Spleen (tissue), 11 donors: ENCODE results near the gene MMP15. TPM values are rescaled to one million over a fixed set of nuclear protein-coding genes. Genes with fewer than 3 reads are reported as not detected.

ENCODE experiments used
- DNase-seq: peaks from one replicate; pipeline ENCODE4 v3.0.0-alpha.2; 2020
- H3K27ac ChIP-seq, 8 donors: fragments of 200-600 bp; sonication (generic) in 7 of 8; 1 replicate in 4 of 8; 2 replicates in 4 of 8; pipeline versions ENCODE4 v1.5.0 to v1.8.0; 2016 to 2021; ENCODE audit warnings: inconsistent platforms in 4 of 8, mild to moderate bottlenecking in 4 of 8, moderate library complexity in 1 of 8
- H3K27me3 ChIP-seq, 7 donors: fragments of 200-600 bp; sonication (generic) in 6 of 7; replicated peaks in 1 of 7; 1 replicate in 4 of 7; 2 replicates in 3 of 7; pipeline versions ENCODE4 v1.5.0 to v1.8.0; 2016 to 2021; ENCODE audit warnings: inconsistent platforms in 3 of 7, mild to moderate bottlenecking in 1 of 7
- H3K36me3 ChIP-seq, 6 donors: fragments of 200-600 bp; sonication (generic) in 5 of 6; 1 replicate in 4 of 6; 2 replicates in 2 of 6; pipeline versions ENCODE4 v1.5.0 to v1.8.0; 2016 to 2021; ENCODE audit warnings: inconsistent platforms in 2 of 6
- H3K4me1 ChIP-seq, 6 donors: fragments of 200-600 bp; sonication (generic) in 5 of 6; 1 replicate in 3 of 6; 2 replicates in 3 of 6; pipeline versions ENCODE4 v1.5.0 to v1.8.0; 2016 to 2021; ENCODE audit warnings: inconsistent platforms in 3 of 6
- H3K4me3 ChIP-seq, 8 donors: fragments of 200-600 bp; sonication (generic) in 7 of 8; 1 replicate in 4 of 8; 2 replicates in 4 of 8; pipeline versions ENCODE4 v1.5.0 to v1.8.0; 2016 to 2021; ENCODE audit warnings: inconsistent platforms in 4 of 8, mild to moderate bottlenecking in 4 of 8, moderate library complexity in 2 of 8
- H3K9me3 ChIP-seq, 8 donors: fragments of 200-600 bp; sonication (generic) in 7 of 8; 1 replicate in 4 of 8; 2 replicates in 4 of 8; pipeline versions ENCODE4 v1.5.0 to v1.8.0; 2016 to 2021; ENCODE audit warnings: inconsistent platforms in 4 of 8
- POLR2A ChIP-seq, 3 donors: fragments of 450-650 bp; IDR thresholded peaks; one replicate each; pipeline ENCODE4 v1.5.1; 2017; ENCODE audit warnings: antibody characterized with exemption in 3 of 3, mild to moderate bottlenecking in 1 of 3
- POLR2AphosphoS5 ChIP-seq, 3 donors: sonication (generic); formaldehyde crosslinking; IDR thresholded peaks; one replicate each; pipeline ENCODE4 v1.5.1; 2017; ENCODE audit warnings: antibody characterized with exemption in 3 of 3
- WGBS, 5 donors: extraction: QIAGEN DNeasy Blood & Tissue Kit in 3 of 5; methylation state at CpG; one replicate each; pipeline versions ENCODE4 v1.1.5 to v1.1.7; 2013 to 2018; 5-methylcytosine and 5-hydroxymethylcytosine counted together
- intact Hi-C: fragments of 100-400 bp; cut with DNase I; formaldehyde crosslinking; loops from one replicate; pipeline ENCODE4 v1.15.0; 2023; ENCODE audit warnings: low total_unique reads
- polyA plus RNA-seq, 3 donors: library from polyadenylated mRNA; stranded (reverse); fragments of 200-250 nt; gene quantifications; one replicate each; pipeline ENCODE4 v1.2.1, GENCODE V29; 2013
- total RNA-seq, 7 donors: library from RNA; depleted of rRNA in 3 of 7; stranded (reverse); fragments of >200 nt in 3 of 7; fragmentation: NEBNext Ultra II Directional in 4 of 7; extraction: Animal tissue kit (Norgen Biotek cat#: 25700) in 4 of 7; gene quantifications; one replicate each; pipeline versions ENCODE4 v1.1.0 to v1.2.1, GENCODE V29; 2016 to 2021
- TF ChIP-seq, protein P1 (sequence below), 11 experiments: fragments of 200-600 bp in 7 of 11; fragments of 450-650 bp in 4 of 11; sonication (generic) in 4 of 11; IDR thresholded peaks in 8 of 11; conservative IDR thresholded peaks in 3 of 11; 1 replicate in 7 of 11; 2 replicates in 4 of 11; pipeline versions ENCODE4 v1.4.0 to v1.8.0; 2016 to 2021; ENCODE audit warnings: antibody characterized with exemption in 11 of 11, inconsistent platforms in 4 of 11, mild to moderate bottlenecking in 1 of 11
- donor health status: healthy with polysubstance abuse.
- donor health status: DM: no; HTN: no; CAD: no; lungs with moderate emphysema.
- donor health status: DM: no; HTN: no; CAD: no.
- donor health status: Bipolar disorder and iron deficiency.
- donor health status: healthy.
- donor health status: DM: no; HTN: no; CAD: no.
- donor health status: DM: yes; HTN: yes; CAD: no.

MMP15 gene
- total and polyA plus RNA-seq, 10 donors, result 2.3 to 24.2 (median 14.0) TPM

- Histone ChIP-seq H3K27ac (no peak overlapping the region), H3K4me1 (no peaks in the 10 kb centered on the region), H3K4me3 (no peak overlapping the region), H3K9me3 (no peaks in the 10 kb centered on the region), H3K36me3 (peaks cover 2 to 96% (median 43%) of the 10 kb centered on the region in 6 donors), H3K27me3 (no peaks in the 10 kb centered on the region)
- intact Hi-C loops, result no loop called here
- 68 to 79% (median 73%) methylated on average over 6 to 9 of the region's 9 CpGs for WGBS, 5 donors
- DNase-seq, result peak; percentile 66
- TF ChIP-seq POLR2A (IDR thresholded peaks at IDR 0.05) (no peak), POLR2AphosphoS5 (IDR thresholded peaks at IDR 0.05) (no peak)
- TF ChIP-seq, protein P1, sequence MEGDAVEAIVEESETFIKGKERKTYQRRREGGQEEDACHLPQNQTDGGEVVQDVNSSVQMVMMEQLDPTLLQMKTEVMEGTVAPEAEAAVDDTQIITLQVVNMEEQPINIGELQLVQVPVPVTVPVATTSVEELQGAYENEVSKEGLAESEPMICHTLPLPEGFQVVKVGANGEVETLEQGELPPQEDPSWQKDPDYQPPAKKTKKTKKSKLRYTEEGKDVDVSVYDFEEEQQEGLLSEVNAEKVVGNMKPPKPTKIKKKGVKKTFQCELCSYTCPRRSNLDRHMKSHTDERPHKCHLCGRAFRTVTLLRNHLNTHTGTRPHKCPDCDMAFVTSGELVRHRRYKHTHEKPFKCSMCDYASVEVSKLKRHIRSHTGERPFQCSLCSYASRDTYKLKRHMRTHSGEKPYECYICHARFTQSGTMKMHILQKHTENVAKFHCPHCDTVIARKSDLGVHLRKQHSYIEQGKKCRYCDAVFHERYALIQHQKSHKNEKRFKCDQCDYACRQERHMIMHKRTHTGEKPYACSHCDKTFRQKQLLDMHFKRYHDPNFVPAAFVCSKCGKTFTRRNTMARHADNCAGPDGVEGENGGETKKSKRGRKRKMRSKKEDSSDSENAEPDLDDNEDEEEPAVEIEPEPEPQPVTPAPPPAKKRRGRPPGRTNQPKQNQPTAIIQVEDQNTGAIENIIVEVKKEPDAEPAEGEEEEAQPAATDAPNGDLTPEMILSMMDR (IDR thresholded peaks at IDR 0.05 in 8 of 11, conservative IDR thresholded peaks at IDR 0.05 in 3 of 11), result no peak
These were observed 13.1 kb upstream of the MMP15 start for GRCh38 chr16:58012481-58012880.

- intact Hi-C loops, result no loop called here
- 87 to 95% (median 94%) methylated on average over 8 to 9 of the region's 9 CpGs for WGBS, 5 donors
- no peaks in the 10 kb centered on the region for H3K9me3 ChIP-seq
- no peaks in the 10 kb centered on the region for H3K27me3 ChIP-seq
- no peaks in the 10 kb centered on the region for H3K4me1 ChIP-seq
- DNase-seq, result no peak
- H3K4me3 ChIP-seq, result no peak overlapping the region
- peaks cover 2 to 100% (median 51%) of the 10 kb centered on the region in 6 donors for H3K36me3 ChIP-seq
- H3K27ac ChIP-seq, result no peak overlapping the region
- TF ChIP-seq POLR2A (IDR thresholded peaks at IDR 0.05) (no peak), POLR2AphosphoS5 (IDR thresholded peaks at IDR 0.05) (no peak)
- TF ChIP-seq, protein P1 (IDR thresholded peaks at IDR 0.05 in 8 of 11, conservative IDR thresholded peaks at IDR 0.05 in 3 of 11), result no peak
These were observed 12.2 kb upstream of the MMP15 start for GRCh38 chr16:58013201-58013956.

- no peaks in the 10 kb centered on the region for H3K27me3 ChIP-seq
- H3K9me3 ChIP-seq, result no peaks in the 10 kb centered on the region
- intact Hi-C loops, result no loop called here
- no peak overlapping the region for H3K27ac ChIP-seq
- TF ChIP-seq, protein P1 (IDR thresholded peaks at IDR 0.05 in 8 of 11, conservative IDR thresholded peaks at IDR 0.05 in 3 of 11), result no peak
- TF ChIP-seq POLR2A (IDR thresholded peaks at IDR 0.05) (no peak), POLR2AphosphoS5 (IDR thresholded peaks at IDR 0.05) (no peak)
- peaks cover 2 to 99% (median 35%) of the 10 kb centered on the region in 6 donors for H3K36me3 ChIP-seq
- H3K4me1 ChIP-seq, result peaks cover 0 to 20% (median 8%) of the 10 kb centered on the region in 6 donors
- WGBS, 5 donors, result 74 to 84% (median 80%) methylated on average over 12 of the region's 12 CpGs
- H3K4me3 ChIP-seq, result no peak overlapping the region
- peak; percentile 45 for DNase-seq
These were observed 8.6 kb upstream of the MMP15 start for GRCh38 chr16:58016840-58017446.

- intact Hi-C loops, result no loop called here
- H3K4me1 ChIP-seq, result peaks cover 0 to 34% (median 18%) of the 10 kb centered on the region in 6 donors
- no peak overlapping the region for H3K27ac ChIP-seq
- H3K4me3 ChIP-seq, result no peak overlapping the region
- no peaks in the 10 kb centered on the region for H3K9me3 ChIP-seq
- H3K27me3 ChIP-seq, result peaks cover 0 to under 1% (median 0%) of the 10 kb centered on the region in 7 donors
- TF ChIP-seq POLR2A (IDR thresholded peaks at IDR 0.05) (no peak), POLR2AphosphoS5 (IDR thresholded peaks at IDR 0.05) (no peak)
- TF ChIP-seq, protein P1 (IDR thresholded peaks at IDR 0.05 in 8 of 11, conservative IDR thresholded peaks at IDR 0.05 in 3 of 11), result no peak
- peak; percentile 54 for DNase-seq
- 87 to 97% (median 94%) methylated on average over 3 to 7 of the region's 7 CpGs for WGBS, 5 donors
- peaks cover 0 to 82% (median 27%) of the 10 kb centered on the region in 6 donors for H3K36me3 ChIP-seq
These were observed 6.8 kb upstream of the MMP15 start for GRCh38 chr16:58018803-58019202.
